ENCODE data around the gene TBCK. TPM values are rescaled to one million over a fixed set of nuclear protein-coding genes. Genes with fewer than 3 reads are reported as not detected.

Gene TBCK
- total and polyA plus RNA-seq, 3 donors from 2014 or later, result 17.7 to 67.1 (median 66.3) TPM

DNA sequence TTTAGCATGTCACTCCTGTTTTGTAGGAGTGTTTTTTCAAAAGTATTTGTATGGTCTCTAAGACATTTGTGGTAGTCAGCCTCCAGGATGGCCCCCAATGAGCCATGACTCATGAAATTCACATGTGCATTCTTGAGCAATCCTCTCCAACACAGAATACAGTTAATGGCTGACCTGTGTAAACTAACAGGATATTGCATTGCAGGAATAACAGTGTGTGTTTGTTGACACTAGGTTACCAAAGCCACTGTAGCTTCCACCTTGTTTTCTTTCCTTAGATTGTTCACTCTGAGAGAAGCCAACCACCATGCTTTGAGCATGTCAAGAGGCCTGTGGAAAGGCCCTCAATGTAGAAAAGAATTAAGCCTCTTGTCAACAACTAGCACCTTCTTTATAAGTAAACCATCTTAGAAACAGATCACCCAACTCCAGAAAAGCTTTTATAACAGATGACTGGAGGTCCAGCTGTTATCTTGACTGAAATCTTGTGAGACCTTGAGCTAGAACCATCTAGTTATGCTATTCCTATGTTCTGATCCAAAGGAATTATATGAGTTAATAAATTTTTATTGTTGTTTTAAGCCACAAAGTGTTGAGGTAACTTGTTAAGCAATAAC, 28.5 kb downstream of the TBCK start:
- TF ChIP-seq, protein P1, sequence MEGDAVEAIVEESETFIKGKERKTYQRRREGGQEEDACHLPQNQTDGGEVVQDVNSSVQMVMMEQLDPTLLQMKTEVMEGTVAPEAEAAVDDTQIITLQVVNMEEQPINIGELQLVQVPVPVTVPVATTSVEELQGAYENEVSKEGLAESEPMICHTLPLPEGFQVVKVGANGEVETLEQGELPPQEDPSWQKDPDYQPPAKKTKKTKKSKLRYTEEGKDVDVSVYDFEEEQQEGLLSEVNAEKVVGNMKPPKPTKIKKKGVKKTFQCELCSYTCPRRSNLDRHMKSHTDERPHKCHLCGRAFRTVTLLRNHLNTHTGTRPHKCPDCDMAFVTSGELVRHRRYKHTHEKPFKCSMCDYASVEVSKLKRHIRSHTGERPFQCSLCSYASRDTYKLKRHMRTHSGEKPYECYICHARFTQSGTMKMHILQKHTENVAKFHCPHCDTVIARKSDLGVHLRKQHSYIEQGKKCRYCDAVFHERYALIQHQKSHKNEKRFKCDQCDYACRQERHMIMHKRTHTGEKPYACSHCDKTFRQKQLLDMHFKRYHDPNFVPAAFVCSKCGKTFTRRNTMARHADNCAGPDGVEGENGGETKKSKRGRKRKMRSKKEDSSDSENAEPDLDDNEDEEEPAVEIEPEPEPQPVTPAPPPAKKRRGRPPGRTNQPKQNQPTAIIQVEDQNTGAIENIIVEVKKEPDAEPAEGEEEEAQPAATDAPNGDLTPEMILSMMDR (IDR thresholded peaks at IDR 0.05), result no peak
- TF ChIP-seq POLR2A (IDR thresholded peaks at IDR 0.05), result no peak
- H3K4me1 ChIP-seq, result no peaks in the 10 kb centered on the region
- no peak overlapping the region for H3K4me3 ChIP-seq
- no peak overlapping the region for H3K27ac ChIP-seq
- H3K9me3 ChIP-seq, result no peaks in the 10 kb centered on the region
- no peaks in the 10 kb centered on the region for H3K36me3 ChIP-seq (ENCODE audit: low read depth, missing control alignments)
- H3K27me3 ChIP-seq, result no peaks in the 10 kb centered on the region
- no peak for DNase-seq
- intact Hi-C loops (cut with DNase I; ENCODE audit: low total_unique reads), result no loop called here

DNA sequence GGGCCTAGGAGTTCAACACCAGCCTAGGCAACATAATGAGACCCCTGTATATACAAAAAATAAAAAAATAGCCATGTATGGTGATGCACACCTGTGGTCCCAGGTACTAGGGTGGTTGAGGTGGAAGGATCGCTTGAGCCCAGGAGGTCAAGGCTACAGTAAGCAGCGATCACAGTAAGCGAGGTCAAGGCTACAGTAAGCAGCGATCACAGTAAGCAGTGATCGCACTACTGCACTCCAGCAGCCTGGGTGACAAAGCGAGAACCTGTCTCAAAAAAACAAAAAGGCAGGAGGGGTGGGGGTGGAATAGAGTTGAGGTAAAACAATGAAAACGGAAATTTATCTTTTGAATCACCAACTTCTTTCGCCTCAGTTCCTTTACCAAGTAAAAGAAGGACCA, 29.4 kb downstream of the TBCK start:
- intact Hi-C loops (cut with DNase I; ENCODE audit: low total_unique reads), result no loop called here
- Histone ChIP-seq H3K9me3 (no peaks in the 10 kb centered on the region), H3K27ac (no peak overlapping the region), H3K4me3 (no peak overlapping the region), H3K4me1 (no peaks in the 10 kb centered on the region), H3K36me3 (ENCODE audit: low read depth, missing control alignments) (no peaks in the 10 kb centered on the region), H3K27me3 (no peaks in the 10 kb centered on the region)
- whole genome bisulfite sequencing, 2 donors, result 94 to 95% methylated on average over 8 of the region's 8 CpGs
- TF ChIP-seq POLR2A (IDR thresholded peaks at IDR 0.05), result no peak
- TF ChIP-seq, protein P1 (IDR thresholded peaks at IDR 0.05), result no peak
- DNase-seq, result no peak

DNA sequence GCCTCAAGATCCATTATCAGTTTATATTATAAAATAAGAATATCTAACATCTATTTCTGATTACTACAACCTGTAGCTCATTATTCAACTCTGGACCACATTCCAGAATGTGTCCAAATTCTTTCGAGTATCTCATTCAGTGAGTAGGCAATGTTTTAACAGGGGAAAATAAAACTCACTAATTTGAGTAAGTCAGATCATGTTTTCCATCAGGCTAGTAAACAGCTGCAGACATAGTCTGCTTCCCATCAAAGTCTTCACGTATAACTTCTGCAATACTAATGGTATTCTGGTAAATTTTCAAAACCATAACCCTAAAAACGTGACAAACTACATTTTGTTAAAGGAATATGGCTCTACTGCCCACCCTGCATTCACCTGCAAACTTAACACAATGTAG, 31.8 kb downstream of the TBCK start:
- Histone ChIP-seq H3K36me3 (ENCODE audit: low read depth, missing control alignments) (no peaks in the 10 kb centered on the region), H3K27me3 (no peaks in the 10 kb centered on the region), H3K4me3 (no peak overlapping the region), H3K9me3 (no peaks in the 10 kb centered on the region), H3K4me1 (no peaks in the 10 kb centered on the region), H3K27ac (no peak overlapping the region)
- intact Hi-C loops (cut with DNase I; ENCODE audit: low total_unique reads), result no loop called here
- 76 to 80% methylated on average over 3 of the region's 3 CpGs for WGBS, 2 donors
- no peak for DNase-seq
- TF ChIP-seq, protein P1 (IDR thresholded peaks at IDR 0.05), result no peak
- TF ChIP-seq POLR2A (IDR thresholded peaks at IDR 0.05), result no peak

DNA sequence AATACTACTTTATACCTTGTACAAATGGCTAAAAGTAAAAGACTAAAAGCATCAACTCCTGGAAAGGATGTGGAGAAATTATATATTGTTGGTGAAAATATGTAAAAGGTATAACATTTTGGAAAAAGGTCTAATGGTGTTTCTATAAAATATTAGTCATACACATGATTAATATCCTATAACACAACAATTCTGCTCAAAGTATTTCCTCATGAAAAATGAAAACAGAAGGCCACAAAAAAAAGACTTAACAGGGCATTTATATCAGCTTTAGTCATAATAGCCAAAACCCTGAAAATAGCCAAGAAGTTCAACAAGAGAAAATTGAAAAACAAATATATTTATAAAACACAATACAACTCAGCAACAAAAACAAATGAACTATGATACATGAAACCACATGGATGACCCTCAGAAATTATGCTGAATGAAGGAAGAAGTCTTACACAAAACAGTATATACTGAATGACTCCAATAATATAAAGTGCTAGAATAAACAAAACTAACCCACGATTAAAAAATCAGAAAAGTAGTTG, 38.8 kb downstream of the TBCK start:
- intact Hi-C loops (cut with DNase I; ENCODE audit: low total_unique reads), result no loop called here
- no peak for DNase-seq
- 72 to 79% methylated on average over 1 of the region's 1 CpG for WGBS, 2 donors
- H3K4me3 ChIP-seq, result no peak overlapping the region
- H3K27me3 ChIP-seq, result no peaks in the 10 kb centered on the region
- no peaks in the 10 kb centered on the region for H3K36me3 ChIP-seq (ENCODE audit: low read depth, missing control alignments)
- H3K4me1 ChIP-seq, result no peaks in the 10 kb centered on the region
- H3K9me3 ChIP-seq, result no peaks in the 10 kb centered on the region
- no peak for TF ChIP-seq POLR2A (IDR thresholded peaks at IDR 0.05)
- TF ChIP-seq, protein P1 (IDR thresholded peaks at IDR 0.05), result no peak
- no peak overlapping the region for H3K27ac ChIP-seq

DNA sequence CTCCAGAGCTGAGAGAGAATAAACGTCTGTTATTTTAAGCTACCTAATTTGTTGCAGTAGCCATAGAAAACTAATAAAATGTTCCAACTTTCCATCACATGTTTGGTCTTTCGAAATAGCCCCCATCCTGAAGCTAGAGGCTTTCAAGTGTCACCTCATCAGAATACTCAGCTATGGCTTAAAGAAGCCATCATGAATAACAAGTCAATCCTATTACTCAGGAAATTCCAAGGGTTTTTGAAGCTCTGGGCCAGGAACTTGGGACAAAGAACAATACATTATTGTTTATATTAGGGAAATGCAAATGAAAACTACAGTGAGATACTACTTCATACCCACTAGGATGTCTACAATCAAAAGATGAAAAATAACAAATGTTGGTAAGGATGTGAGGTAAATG, 42.2 kb downstream of the TBCK start:
- Histone ChIP-seq H3K4me1 (no peaks in the 10 kb centered on the region), H3K36me3 (ENCODE audit: low read depth, missing control alignments) (no peaks in the 10 kb centered on the region), H3K4me3 (no peak overlapping the region), H3K27ac (no peak overlapping the region), H3K27me3 (no peaks in the 10 kb centered on the region), H3K9me3 (no peaks in the 10 kb centered on the region)
- no peak for TF ChIP-seq POLR2A (IDR thresholded peaks at IDR 0.05)
- TF ChIP-seq, protein P1 (IDR thresholded peaks at IDR 0.05), result no peak
- intact Hi-C loops (cut with DNase I; ENCODE audit: low total_unique reads), result no loop called here
- DNase-seq, result no peak
- 88 to 90% methylated on average over 2 of the region's 2 CpGs for WGBS, 2 donors
